ENCODE measurements around the gene PSMC3. TPM values are rescaled to one million over a fixed set of nuclear protein-coding genes. Genes with fewer than 3 reads are reported as not detected.

Gene PSMC3
- total and polyA plus RNA-seq, 2 of the 13 experiments (the other 11 are each of a cell fraction or from before 2014, with no cell fraction given) = 75.8 to 214 TPM

DNA sequence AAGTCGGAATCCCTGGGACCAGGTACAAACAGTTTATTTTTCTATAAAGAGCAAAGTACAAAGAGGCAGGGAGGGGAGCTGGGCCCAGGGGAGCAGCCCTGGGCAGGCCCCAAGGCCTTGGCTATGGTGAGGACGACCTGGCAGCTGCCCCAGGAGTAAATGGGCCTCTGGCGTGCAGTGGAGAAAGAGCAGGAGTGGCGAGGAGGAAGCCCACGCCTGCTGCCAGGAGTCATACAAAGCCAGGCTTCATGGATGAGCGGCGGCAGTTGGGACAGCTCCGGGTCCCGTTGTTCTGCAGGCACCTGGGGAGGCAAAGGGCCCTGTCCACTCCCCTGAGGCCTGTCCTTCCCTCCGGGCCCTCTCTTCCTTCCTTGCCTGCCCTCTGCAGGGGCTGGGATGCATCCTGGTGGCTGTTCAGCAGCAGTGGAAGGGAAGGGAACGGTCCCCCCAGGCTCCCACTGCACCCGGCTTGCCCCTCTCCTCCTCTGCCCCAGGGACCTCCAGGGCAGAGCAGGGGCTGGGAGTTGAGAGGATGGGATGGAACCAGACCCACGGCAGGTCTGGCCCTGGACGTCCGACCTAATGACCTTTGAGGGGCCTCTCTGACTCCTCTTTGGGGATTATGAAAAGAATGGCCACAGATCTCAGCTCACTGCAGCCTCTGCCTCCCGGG, 11.6 kb upstream of the PSMC3 start (continued):
- TF ChIP-seq RBFOX2 (IDR thresholded peaks at IDR 0.05; ENCODE audit: low read depth, low read length) (peak; percentile 55; the same call in 1 of the 2 replicates), ZSCAN22 (CRISPR knock-in tag; IDR thresholded peaks at IDR 0.05) (no peak), ZSCAN25 (CRISPR knock-in tag; IDR thresholded peaks at IDR 0.05) (no peak), ZNF589 (CRISPR knock-in tag; conservative IDR thresholded peaks at IDR 0.05) (no peak), TOE1 (CRISPR knock-in tag; IDR thresholded peaks at IDR 0.05) (no peak), MED1 (CRISPR knock-in tag; IDR thresholded peaks at IDR 0.05) (no peak; the same call in 1 of the 2 replicates), NFE2L2 (IDR thresholded peaks at IDR 0.05; ENCODE audit: low read length) (no peak)
- TF ChIP-seq, protein P1, sequence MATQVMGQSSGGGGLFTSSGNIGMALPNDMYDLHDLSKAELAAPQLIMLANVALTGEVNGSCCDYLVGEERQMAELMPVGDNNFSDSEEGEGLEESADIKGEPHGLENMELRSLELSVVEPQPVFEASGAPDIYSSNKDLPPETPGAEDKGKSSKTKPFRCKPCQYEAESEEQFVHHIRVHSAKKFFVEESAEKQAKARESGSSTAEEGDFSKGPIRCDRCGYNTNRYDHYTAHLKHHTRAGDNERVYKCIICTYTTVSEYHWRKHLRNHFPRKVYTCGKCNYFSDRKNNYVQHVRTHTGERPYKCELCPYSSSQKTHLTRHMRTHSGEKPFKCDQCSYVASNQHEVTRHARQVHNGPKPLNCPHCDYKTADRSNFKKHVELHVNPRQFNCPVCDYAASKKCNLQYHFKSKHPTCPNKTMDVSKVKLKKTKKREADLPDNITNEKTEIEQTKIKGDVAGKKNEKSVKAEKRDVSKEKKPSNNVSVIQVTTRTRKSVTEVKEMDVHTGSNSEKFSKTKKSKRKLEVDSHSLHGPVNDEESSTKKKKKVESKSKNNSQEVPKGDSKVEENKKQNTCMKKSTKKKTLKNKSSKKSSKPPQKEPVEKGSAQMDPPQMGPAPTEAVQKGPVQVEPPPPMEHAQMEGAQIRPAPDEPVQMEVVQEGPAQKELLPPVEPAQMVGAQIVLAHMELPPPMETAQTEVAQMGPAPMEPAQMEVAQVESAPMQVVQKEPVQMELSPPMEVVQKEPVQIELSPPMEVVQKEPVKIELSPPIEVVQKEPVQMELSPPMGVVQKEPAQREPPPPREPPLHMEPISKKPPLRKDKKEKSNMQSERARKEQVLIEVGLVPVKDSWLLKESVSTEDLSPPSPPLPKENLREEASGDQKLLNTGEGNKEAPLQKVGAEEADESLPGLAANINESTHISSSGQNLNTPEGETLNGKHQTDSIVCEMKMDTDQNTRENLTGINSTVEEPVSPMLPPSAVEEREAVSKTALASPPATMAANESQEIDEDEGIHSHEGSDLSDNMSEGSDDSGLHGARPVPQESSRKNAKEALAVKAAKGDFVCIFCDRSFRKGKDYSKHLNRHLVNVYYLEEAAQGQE (IDR thresholded peaks at IDR 0.05; ENCODE audit: borderline replicate concordance in 1 of 2, low read depth in 1 of 2, low read length in 2 of 2) = no peak
- TF ChIP-seq, protein P2, sequence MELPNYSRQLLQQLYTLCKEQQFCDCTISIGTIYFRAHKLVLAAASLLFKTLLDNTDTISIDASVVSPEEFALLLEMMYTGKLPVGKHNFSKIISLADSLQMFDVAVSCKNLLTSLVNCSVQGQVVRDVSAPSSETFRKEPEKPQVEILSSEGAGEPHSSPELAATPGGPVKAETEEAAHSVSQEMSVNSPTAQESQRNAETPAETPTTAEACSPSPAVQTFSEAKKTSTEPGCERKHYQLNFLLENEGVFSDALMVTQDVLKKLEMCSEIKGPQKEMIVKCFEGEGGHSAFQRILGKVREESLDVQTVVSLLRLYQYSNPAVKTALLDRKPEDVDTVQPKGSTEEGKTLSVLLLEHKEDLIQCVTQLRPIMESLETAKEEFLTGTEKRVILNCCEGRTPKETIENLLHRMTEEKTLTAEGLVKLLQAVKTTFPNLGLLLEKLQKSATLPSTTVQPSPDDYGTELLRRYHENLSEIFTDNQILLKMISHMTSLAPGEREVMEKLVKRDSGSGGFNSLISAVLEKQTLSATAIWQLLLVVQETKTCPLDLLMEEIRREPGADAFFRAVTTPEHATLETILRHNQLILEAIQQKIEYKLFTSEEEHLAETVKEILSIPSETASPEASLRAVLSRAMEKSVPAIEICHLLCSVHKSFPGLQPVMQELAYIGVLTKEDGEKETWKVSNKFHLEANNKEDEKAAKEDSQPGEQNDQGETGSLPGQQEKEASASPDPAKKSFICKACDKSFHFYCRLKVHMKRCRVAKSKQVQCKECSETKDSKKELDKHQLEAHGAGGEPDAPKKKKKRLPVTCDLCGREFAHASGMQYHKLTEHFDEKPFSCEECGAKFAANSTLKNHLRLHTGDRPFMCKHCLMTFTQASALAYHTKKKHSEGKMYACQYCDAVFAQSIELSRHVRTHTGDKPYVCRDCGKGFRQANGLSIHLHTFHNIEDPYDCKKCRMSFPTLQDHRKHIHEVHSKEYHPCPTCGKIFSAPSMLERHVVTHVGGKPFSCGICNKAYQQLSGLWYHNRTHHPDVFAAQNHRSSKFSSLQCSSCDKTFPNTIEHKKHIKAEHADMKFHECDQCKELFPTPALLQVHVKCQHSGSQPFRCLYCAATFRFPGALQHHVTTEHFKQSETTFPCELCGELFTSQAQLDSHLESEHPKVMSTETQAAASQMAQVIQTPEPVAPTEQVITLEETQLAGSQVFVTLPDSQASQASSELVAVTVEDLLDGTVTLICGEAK (IDR thresholded peaks at IDR 0.05) = no peak
- TF ChIP-seq, protein P2 (CRISPR knock-in tag; IDR thresholded peaks at IDR 0.05) = no peak
- TF ChIP-seq, protein P3, sequence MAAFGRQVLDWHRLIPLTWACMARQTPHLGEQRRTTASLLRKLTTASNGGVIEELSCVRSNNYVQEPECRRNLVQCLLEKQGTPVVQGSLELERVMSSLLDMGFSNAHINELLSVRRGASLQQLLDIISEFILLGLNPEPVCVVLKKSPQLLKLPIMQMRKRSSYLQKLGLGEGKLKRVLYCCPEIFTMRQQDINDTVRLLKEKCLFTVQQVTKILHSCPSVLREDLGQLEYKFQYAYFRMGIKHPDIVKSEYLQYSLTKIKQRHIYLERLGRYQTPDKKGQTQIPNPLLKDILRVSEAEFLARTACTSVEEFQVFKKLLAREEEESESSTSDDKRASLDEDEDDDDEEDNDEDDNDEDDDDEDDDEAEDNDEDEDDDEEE (CRISPR knock-in tag; IDR thresholded peaks at IDR 0.05) = no peak; the same call in 1 of the 2 replicates
